Mucosa of descending colon (tissue), 3 donors: Measurements from ENCODE around the gene RELL1. TPM values are rescaled to one million over a fixed set of nuclear protein-coding genes. Genes with fewer than 3 reads are reported as not detected.

Experiments used
- ATAC-seq: fragments of 200-7000 bp; cut with Tn5 transposase; one replicate; pipeline ENCODE4 v1.9.1; 2020; ENCODE audit warnings: mild to moderate bottlenecking, moderate library complexity
- DNase-seq, 3 donors: peaks; one replicate each; pipeline ENCODE4 v3.0.0-alpha.2; 2020
- H3K36me3 ChIP-seq: fragments of 200-600 bp; one replicate; pipeline ENCODE4 v1.8.0; 2021; ENCODE audit warnings: low read depth, mild to moderate bottlenecking
- H3K4me1 ChIP-seq: fragments of 200-600 bp; one replicate; pipeline ENCODE4 v1.8.0; 2021; ENCODE audit warnings: low read depth, mild to moderate bottlenecking
- H3K4me3 ChIP-seq: fragments of 200-600 bp; one replicate; pipeline ENCODE4 v1.8.0; 2021; ENCODE audit warnings: mild to moderate bottlenecking
- H3K9me3 ChIP-seq: fragments of 200-600 bp; one replicate; pipeline ENCODE4 v1.8.0; 2021; ENCODE audit warnings: mild to moderate bottlenecking
- intact Hi-C, 2 donors: fragments of 100-400 bp; cut with DNase I in 1 of 2; cut with micrococcal nuclease in 1 of 2; formaldehyde crosslinking; loops; one replicate each; pipeline versions ENCODE4 v1.11.0 to v1.11.1; 2022; cut with DNase I, micrococcal nuclease
- total RNA-seq, 3 donors: library from RNA; stranded (reverse); fragmentation: NEBNext Ultra II Directional in 2 of 3; extraction: Animal tissue kit (Norgen Biotek cat#: 25700) in 2 of 3; gene quantifications; one replicate each; pipeline versions ENCODE4 v1.2.1 to v1.2.4, GENCODE V29; 2021 to 2023
- TF ChIP-seq, protein P1 (sequence below): fragments of 200-600 bp; IDR thresholded peaks from one replicate; pipeline ENCODE4 v1.8.0; 2022; ENCODE audit warnings: antibody characterized with exemption, mild to moderate bottlenecking
- donor health status: DM: no; HTN: no; CAD: no; lungs with moderate emphysema.
- donor health status: DM: no; HTN: no; CAD: no.
- donor health status: DM: no; HTN: yes; CAD: no.

RELL1 gene
- total RNA-seq, 3 donors from 2014 or later = 50.5 to 75.2 (median 68.8) TPM

DNA sequence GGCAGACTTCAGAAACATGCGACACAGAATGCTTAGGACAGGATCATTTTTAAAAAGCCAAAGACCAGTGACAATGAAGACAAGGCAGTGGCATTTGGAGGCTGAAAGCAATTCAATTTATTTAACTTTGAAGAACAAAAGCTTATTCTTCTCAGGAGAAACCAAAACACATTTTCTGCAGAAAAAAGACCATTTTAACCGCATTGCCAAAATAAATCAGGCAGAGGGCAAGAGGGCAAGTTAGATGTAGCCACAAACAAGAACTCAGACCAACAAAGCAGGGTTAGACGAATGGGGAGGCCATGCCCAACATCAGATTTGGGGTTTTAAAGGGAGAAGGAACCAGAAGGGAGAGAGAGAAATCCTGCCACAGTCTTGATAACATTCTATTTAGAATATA, 58.9 kb downstream of the RELL1 start:
- ATAC-seq (no peak), DNase-seq (no peak)
- intact Hi-C loops = no loop called here
- H3K4me3 ChIP-seq = no peak overlapping the region
- H3K36me3 ChIP-seq = no peaks in the 10 kb centered on the region
- no peaks in the 10 kb centered on the region for H3K4me1 ChIP-seq
- TF ChIP-seq, protein P1, sequence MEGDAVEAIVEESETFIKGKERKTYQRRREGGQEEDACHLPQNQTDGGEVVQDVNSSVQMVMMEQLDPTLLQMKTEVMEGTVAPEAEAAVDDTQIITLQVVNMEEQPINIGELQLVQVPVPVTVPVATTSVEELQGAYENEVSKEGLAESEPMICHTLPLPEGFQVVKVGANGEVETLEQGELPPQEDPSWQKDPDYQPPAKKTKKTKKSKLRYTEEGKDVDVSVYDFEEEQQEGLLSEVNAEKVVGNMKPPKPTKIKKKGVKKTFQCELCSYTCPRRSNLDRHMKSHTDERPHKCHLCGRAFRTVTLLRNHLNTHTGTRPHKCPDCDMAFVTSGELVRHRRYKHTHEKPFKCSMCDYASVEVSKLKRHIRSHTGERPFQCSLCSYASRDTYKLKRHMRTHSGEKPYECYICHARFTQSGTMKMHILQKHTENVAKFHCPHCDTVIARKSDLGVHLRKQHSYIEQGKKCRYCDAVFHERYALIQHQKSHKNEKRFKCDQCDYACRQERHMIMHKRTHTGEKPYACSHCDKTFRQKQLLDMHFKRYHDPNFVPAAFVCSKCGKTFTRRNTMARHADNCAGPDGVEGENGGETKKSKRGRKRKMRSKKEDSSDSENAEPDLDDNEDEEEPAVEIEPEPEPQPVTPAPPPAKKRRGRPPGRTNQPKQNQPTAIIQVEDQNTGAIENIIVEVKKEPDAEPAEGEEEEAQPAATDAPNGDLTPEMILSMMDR = no peak
- H3K9me3 ChIP-seq = no peaks in the 10 kb centered on the region

DNA sequence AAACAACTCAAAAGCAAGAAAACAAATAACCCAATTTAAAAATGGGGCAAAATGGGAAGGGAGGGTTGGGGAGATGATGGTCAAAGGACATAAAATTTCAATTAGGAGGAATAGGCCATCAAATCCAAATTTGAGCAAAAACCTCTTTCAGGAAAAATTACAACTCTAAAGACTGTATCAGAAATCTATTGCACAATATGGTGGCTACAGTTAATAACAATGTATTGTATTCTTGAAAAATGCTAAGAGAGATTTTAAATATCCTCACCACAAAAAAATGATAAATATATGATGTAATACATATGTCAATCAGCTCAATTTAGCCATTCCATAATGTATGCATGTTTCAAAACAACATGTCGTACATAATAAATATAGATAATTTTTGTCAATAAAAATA, 60.7 kb downstream of the RELL1 start:
- no peaks in the 10 kb centered on the region for H3K4me1 ChIP-seq
- intact Hi-C loops = no loop called here
- no peaks in the 10 kb centered on the region for H3K9me3 ChIP-seq
- TF ChIP-seq, protein P1 = no peak
- no peaks in the 10 kb centered on the region for H3K36me3 ChIP-seq
- H3K4me3 ChIP-seq = no peak overlapping the region
- no peak for DNase-seq
- no peak for ATAC-seq

DNA sequence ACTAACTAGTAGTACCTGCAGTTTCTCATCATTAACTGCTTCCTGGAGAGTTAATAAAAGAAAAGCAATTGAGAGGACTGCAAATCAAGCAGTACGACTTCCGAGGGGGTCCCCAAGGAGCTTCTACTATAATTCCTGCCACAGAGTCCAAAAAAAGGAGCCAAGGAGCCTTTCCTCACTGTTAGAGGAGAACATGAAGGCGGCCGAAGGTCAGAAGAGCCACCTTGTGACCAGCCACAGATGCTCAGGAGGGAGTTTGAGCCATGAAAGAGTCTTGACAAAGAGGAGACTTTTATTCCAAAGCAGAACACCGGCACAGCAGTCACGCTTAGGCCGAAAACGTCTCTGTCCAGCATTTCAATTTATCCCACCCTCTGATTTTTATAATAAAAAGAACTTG, 62.2 kb downstream of the RELL1 start:
- no peak for DNase-seq

DNA sequence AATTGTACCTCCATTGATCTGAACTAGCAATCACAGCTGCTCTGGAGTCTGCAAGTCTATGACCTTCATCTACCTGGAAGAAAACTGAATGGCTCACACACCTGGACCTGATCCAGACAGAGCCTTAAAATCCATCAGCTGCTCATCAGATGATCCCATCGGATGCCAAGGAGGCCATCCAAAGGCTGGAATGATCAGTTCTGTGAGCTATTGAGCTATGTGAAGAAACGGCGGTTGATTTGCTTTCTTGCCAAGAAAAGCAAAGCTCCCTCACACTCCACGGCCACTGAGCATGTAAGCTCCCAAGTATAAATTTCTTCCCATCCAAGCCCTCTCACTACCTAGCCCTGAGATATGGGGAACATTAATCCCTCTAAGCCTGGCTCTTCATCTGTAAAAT, 63.1 kb downstream of the RELL1 start:
- no peak for ATAC-seq
- no peak for DNase-seq

More for the DNA sequence above, 62.2 kb downstream of the RELL1 start:
- Histone ChIP-seq H3K9me3 (no peaks in the 10 kb centered on the region), H3K4me3 (no peak overlapping the region), H3K36me3 (no peaks in the 10 kb centered on the region), H3K4me1 (no peaks in the 10 kb centered on the region)
- TF ChIP-seq, protein P1 = no peak
- intact Hi-C loops = no loop called here
- no peak for ATAC-seq

DNA sequence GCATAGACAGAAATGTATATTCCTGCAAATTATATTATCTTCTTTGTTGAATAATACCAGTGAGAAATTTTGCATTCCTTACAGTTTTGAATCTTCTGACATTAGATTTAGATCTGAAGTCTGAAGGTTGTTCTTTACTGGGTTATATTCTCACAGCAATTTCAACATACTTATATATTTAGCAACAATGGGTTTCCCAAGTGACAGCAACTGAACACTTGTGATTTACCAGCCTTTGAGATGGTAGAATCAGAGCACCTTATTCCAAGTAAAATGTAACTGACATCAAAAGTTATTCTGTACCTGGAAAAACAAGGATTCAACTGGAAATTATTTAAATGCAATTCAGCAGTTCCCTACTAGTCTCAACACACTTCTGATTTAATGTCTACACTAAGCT, 66.0 kb downstream of the RELL1 start:
- TF ChIP-seq, protein P1 = no peak
- intact Hi-C loops = no loop called here
- Histone ChIP-seq H3K4me1 (no peaks in the 10 kb centered on the region), H3K4me3 (no peak overlapping the region), H3K9me3 (no peaks in the 10 kb centered on the region), H3K36me3 (no peaks in the 10 kb centered on the region)
- DNase-seq (no peak), ATAC-seq (no peak)

More for the DNA sequence above, 63.1 kb downstream of the RELL1 start:
- TF ChIP-seq, protein P1 = no peak
- Histone ChIP-seq H3K9me3 (no peaks in the 10 kb centered on the region), H3K36me3 (no peaks in the 10 kb centered on the region), H3K4me1 (no peaks in the 10 kb centered on the region), H3K4me3 (no peak overlapping the region)
- intact Hi-C loops = no loop called here

DNA sequence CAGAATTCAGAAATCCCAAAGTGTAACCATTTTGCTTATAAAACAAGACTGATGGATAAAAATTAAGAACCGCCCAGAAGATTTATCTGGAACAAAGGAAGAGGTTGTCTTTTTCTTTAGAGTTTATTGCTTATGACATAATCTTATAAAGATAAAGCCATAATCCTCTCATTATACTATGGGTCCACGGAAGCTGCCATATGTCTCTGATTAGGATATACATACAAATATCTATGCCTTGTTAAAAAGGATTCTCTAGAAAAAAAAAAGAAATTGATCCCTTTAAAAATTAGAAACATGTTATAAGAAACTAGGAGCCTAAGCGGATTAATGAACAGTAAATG, 70.5 kb downstream of the RELL1 start:
- H3K36me3 ChIP-seq = no peaks in the 10 kb centered on the region
- intact Hi-C loops = no loop called here
- ATAC-seq (peak; percentile 49), DNase-seq (no peak)
- no peak overlapping the region for H3K4me3 ChIP-seq
- no peaks in the 10 kb centered on the region for H3K4me1 ChIP-seq
- TF ChIP-seq, protein P1 = no peak
- no peaks in the 10 kb centered on the region for H3K9me3 ChIP-seq
